IPS DF 4.7 (cell line): ENCODE measurements around the gene CELF2.

ENCODE experiments used
- DNase-seq: peaks from one replicate; pipeline ENCODE4 v3.0.0-alpha.2; 2013; ENCODE audit warnings: low spot score; ENCODE audit errors: extremely low read depth

Gene CELF2

DNA sequence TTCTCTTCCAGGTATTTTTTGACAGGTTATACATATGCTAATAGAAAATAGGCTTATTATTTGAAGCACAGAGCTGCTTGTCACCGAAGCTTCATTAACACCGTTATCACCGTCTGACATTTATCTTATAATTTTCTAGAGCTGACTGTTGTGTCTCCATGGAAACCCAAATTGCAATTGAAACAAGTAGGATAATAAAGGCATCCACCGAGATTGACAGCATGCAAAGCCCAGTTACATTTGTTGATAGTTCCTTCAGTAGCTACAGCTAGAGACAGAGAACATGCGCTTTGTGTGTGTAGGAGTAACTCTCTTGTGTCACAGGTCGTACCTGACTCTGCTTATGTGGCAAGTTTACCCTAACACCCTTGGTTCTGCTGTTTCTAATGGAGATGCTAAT, 135.6 kb downstream of the CELF2 start:
- no peak for DNase-seq

DNA sequence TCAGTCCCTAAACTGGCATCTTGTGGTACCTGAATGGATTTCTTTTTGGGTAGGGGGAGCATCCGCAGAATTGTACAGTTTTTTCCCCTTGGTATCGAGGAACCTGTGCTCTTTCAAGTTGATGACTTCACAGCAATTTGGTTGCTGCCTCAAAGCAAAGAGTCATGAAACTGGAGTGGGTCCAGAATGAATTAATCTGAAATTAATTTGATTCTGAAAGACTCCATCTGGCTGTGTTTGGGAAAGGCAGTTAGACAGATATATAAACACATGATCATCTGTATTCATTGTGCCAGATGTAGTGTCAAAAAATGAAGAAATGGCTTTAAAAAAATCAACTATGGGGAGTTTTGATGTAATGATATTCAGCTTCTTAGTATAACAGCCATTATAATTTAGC, 136.1 kb downstream of the CELF2 start:
- DNase-seq, result no peak

- no peak for DNase-seq
Measured at GRCh38 chr10:11154333-11154732, 136.7 kb downstream of the CELF2 start.

GRCh38 chr10:11154849-11155498, 137.3 kb downstream of the CELF2 start:
- no peak for DNase-seq

GRCh38 chr10:11156480-11156879, 138.8 kb downstream of the CELF2 start:
- DNase-seq, result no peak

- DNase-seq, result no peak
Measured at GRCh38 chr10:11157292-11158076, 139.8 kb downstream of the CELF2 start.

- no peak for DNase-seq
Measured at GRCh38 chr10:11158080-11158479, 140.4 kb downstream of the CELF2 start.

DNA sequence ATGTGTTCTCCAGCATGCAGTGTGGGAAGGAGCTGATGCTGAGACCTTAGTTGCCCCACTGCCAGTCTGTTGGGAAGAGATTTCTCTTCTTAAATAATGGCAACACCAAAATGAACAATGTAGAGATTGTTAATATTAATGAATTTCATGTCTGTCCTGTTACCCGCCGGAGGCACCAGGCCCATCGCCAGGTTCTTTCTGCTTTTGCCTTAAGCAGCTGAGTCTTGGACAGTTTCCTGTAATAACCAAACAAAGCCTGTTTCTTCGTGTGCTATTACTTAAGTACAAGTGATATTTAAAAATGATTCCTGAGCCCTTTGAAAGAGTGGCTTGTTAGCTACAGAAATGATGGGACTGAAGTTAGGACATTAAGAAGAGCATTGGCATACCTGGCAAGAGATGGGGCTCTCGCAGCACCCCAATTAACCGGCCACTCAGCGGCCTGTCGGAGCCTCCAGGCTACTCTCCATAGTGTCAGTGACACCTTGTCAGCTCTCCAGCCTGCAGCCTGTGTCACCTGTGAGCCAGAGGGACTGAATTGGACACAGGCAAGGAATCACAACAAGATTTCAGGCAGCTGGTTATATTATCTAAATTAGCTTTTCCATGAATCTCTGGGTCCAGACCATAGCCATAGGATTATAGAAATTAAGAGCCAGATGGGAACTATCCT, 142.0 kb downstream of the CELF2 start:
- DNase-seq, result no peak

- DNase-seq, result no peak
Measured at GRCh38 chr10:11161096-11161495, 143.4 kb downstream of the CELF2 start.

- no peak for DNase-seq
Measured at GRCh38 chr10:11161910-11162309, 144.2 kb downstream of the CELF2 start.

GRCh38 chr10:11162828-11163599, 145.3 kb downstream of the CELF2 start:
- DNase-seq, result no peak

DNA sequence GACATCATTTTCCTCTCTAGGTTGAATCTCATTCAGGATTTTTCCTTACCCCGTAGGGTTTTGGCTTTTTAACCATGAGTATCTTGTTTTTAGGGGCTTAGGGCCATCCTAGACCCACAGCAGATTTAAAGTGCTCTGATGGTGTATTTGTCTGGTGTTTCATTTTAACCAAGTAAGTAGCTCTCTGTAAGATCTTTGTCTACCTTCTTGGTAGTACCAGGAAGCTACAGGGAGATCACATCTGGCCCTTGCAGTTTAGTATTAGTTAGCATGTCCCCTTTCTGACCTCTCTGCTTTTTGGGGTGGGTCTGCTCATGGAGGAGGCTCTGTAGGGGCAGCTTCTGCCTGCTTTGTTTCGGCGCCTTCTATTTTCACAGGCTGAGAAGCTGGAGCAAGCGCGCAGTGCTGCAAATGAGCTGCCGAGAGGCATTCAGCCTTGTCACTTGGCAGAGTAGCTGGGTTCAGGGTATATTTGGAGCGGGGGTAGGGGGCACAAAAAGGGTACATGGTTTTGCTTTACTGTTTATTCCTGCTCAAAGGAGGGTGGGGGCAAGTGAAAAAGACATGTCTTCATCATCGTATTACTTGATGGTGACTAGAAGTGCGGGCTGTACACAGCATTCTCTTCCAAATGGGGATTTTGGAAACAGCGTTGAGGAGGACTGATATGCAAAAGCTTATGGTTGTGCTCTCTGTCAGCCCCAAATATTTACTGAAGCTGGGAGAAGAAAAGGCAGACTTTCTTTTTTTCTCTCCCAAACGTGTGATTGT, 146.3 kb downstream of the CELF2 start:
- no peak for DNase-seq

DNA sequence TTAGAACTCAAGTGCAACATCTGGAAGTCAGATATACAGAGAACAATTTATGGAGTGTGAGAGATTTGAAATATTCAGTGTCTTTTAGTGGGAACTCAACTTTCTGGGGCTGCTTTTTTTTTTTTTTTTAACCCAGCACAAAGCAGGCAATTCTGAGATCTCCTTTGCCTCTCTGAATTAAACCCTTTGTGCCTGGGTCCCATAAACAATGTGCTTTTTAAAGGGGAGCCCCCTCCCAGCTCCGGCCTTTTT, 146.8 kb downstream of the CELF2 start:
- no peak for DNase-seq

- DNase-seq, result no peak
Measured at GRCh38 chr10:11164803-11165590, 147.3 kb downstream of the CELF2 start.

- no peak for DNase-seq
Measured at GRCh38 chr10:11165591-11166543, 148.2 kb downstream of the CELF2 start.

DNA sequence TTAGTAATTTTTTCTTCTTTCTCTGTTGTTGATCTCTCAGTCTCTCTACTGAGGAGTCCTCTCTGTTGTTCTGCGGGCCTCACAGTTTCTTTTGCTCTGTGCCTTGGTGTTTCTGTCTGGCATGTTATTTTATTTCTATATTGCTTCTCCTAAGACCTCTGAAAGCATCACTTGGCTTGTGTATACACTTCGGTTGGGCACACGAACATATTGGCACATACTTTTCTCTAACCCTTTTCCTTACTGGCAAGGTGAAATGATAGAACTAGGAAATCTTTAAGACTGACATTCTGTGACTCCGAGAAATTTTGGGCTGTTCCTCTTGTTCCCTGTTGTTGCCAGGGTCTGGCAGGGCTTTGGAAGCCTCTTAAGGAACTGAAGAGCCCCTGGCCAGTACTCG, 148.9 kb downstream of the CELF2 start:
- DNase-seq, result no peak

DNA sequence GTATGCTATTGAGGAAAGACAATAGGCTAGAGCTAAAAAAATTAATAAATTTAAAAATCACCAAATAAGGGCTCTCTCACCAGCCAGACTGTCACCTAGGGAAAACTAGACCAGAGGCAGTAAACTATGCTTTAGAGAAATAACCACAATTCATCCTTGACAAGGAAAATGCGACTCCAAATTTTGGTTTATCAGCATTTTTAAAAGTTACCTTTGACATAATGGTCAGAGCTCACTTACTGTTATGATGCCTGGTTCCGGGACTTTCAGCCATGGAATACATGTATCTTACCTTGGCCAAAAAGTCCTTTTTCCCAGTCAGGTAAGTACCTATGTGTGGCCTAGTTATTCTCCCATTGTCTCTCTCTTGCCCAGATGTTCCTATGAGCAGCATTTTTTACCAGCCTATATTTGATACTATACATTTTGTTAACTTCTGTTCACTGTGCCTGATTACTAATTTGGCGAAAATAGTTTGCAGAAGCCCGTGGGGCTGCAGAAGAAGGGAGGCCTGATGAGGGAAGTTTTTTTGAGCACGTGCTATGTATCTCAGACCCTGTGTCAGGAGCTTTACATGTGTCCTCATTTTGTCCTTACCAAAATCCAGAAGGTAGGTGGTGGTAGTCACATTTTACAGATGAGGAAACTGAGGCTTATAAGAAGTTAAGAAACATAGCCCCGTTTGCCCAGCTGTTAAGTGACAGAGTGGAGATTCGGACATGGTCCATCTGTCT, 149.7 kb downstream of the CELF2 start:
- DNase-seq, result no peak

- no peak for DNase-seq
Measured at GRCh38 chr10:11168423-11169090, 150.9 kb downstream of the CELF2 start.
